Fibroblast of lung (primary cell): ENCODE measurements around the gene ARRB2.

ENCODE experiments used
- EZH2 ChIP-seq: IDR thresholded peaks from 2 replicates; pipeline ENCODE4 v1.5.1; 2012; ENCODE audit warnings: low read length, control low read depth, mild to moderate bottlenecking; ENCODE audit errors: missing control alignments
- TF ChIP-seq, protein P1 (sequence below), 2 donors: IDR thresholded peaks in 1 of 2; conservative IDR thresholded peaks in 1 of 2; 1 replicate in 1 of 2; 2 replicates in 1 of 2; pipeline ENCODE4 v1.5.1; 2011 to 2012; ENCODE audit warnings: low read length in 2 of 2, control low read depth in 1 of 2, inconsistent platforms in 1 of 2, low read depth in 1 of 2, mild to moderate bottlenecking in 1 of 2

DNA sequence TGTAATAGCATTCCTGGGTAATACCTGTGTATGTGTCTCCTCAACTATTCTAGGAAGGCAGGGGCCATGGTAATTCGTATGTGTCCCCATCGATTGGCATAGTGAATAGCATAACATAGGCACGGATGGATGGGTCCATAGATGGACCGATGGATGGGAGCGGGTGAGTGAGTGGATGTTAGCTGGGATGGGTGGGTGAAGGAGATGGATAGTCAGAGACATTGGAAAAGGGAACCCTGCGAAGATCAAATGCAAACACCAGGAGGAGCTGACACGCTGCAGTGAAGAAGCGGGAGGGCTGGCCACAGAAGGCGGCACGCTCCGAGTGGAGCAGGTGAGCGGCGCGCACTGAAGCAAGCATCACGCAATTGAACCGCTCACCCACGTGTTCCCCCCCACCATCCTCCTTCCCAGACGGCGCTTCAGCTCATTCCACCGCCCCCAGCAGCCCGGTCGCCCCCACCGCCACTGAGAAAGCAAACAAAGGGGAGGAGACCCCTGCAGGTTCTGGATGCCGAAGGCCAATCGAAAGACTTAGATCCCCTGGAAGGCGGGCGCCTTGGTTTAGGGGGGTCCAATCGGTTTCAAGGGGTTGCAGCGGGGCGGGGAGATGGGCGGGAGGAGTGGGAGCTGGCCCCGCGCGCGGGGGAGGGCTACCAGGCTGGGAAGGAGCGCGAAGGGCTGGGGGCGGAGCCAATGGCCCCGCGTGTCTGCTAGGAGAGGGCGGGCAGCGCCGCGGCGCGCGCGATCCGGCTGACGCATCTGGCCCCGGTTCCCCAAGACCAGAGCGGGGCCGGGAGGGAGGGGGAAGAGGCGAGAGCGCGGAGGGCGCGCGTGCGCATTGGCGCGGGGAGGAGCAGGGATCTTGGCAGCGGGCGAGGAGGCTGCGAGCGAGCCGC is at the start of gene ARRB2:
- TF ChIP-seq, protein P1, sequence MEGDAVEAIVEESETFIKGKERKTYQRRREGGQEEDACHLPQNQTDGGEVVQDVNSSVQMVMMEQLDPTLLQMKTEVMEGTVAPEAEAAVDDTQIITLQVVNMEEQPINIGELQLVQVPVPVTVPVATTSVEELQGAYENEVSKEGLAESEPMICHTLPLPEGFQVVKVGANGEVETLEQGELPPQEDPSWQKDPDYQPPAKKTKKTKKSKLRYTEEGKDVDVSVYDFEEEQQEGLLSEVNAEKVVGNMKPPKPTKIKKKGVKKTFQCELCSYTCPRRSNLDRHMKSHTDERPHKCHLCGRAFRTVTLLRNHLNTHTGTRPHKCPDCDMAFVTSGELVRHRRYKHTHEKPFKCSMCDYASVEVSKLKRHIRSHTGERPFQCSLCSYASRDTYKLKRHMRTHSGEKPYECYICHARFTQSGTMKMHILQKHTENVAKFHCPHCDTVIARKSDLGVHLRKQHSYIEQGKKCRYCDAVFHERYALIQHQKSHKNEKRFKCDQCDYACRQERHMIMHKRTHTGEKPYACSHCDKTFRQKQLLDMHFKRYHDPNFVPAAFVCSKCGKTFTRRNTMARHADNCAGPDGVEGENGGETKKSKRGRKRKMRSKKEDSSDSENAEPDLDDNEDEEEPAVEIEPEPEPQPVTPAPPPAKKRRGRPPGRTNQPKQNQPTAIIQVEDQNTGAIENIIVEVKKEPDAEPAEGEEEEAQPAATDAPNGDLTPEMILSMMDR (conservative IDR thresholded peaks at IDR 0.05 in 1 of 2, IDR thresholded peaks at IDR 0.05 in 1 of 2; ENCODE audit: low read depth in 1 of 2, low read length in 2 of 2), result peak; percentile 42 to 68
- no peak for TF ChIP-seq EZH2
